Measurements from ENCODE around the gene OVAAL. TPM values are rescaled to one million over a fixed set of nuclear protein-coding genes. Genes with fewer than 3 reads are reported as not detected.

Gene OVAAL
- total and polyA plus RNA-seq, 9 of the 15 experiments (the other 6 are each of a cell fraction or from before 2014, with no cell fraction given) = 0.04 to 0.18 (median 0.08) TPM; not detected in 4

DNA sequence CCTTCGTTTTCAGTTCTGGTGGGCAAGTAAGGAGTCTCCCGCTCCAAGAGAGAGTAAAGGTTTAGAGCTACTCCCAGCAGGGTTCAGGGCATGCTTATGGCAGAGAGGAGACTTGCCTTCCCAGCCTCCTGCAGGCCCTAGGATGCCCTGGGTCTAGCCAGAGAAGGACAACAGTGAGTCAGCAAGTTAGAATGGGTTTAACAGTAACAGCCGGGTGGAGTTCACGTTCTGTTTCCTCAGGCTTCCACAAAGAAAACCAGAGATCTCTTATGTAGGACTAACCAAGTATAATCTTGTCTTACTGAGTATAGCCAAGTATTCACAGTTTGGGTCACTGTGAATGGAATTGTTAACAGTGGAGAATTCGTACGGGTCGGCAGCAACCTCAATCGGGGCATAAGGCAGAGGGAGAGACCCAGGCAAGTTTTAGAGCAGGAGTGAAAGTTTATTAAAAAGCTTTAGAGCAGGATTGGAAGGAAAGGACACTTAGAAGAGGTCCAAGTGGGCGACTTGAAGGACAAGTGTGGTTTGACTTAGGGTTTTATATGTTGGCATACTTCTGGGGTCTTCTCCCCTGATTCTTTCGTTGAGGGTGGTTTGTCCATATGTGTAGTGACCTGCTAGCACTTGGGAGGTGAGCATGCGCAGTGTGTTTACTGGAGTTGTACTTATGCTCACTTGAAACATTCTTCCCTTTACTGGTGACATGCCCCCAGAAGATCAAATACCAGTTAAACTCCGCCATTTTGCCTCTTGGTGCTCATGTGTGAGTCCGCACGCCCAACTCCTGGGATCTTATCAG, 4.5 kb downstream of the OVAAL start (continued):
- TF ChIP-seq PCBP2 (IDR thresholded peaks at IDR 0.05; ENCODE audit: low read depth, low read length, poor library complexity, severe bottlenecking) (no peak), HIVEP1 (CRISPR knock-in tag; IDR thresholded peaks at IDR 0.05) (0 out of 2 replicates have a peak, but pooled peaks have one; percentile 35), SAFB2 (IDR thresholded peaks at IDR 0.05; ENCODE audit: borderline replicate concordance, low read depth, low read length, severe bottlenecking) (no peak), NCOR1 (IDR thresholded peaks at IDR 0.05) (peak; percentile 54), MYNN (IDR thresholded peaks at IDR 0.05) (0 out of 2 replicates have a peak, but pooled peaks have one; percentile 46), MYNN (CRISPR knock-in tag; IDR thresholded peaks at IDR 0.05) (no peak), ZNF324 (CRISPR knock-in tag; IDR thresholded peaks at IDR 0.05) (peak; percentile 40; the same call in 1 of the 2 replicates), HNRNPLL (IDR thresholded peaks at IDR 0.05; ENCODE audit: low read depth, low read length, poor library complexity, severe bottlenecking) (no peak), ZNF407 (IDR thresholded peaks at IDR 0.05; ENCODE audit: low read depth) (peak; percentile 56; the same call in 1 of the 2 replicates), ARID1B (IDR thresholded peaks at IDR 0.05) (peak; percentile 69; the same call in 1 of the 2 replicates), PTBP1 (IDR thresholded peaks at IDR 0.05; ENCODE audit: low read depth, low read length) (no peak), DMBX1 (CRISPR knock-in tag; IDR thresholded peaks at IDR 0.05; ENCODE audit: borderline replicate concordance) (peak; percentile 67), ZNF589 (CRISPR knock-in tag; IDR thresholded peaks at IDR 0.05; ENCODE audit: low read depth) (peak; percentile 88), L3MBTL2 (IDR thresholded peaks at IDR 0.05) (peak; percentile 77), EP400 (IDR thresholded peaks at IDR 0.05) (peak; percentile 55; the same call in 1 of the 2 replicates)
- TF ChIP-seq, protein P1, sequence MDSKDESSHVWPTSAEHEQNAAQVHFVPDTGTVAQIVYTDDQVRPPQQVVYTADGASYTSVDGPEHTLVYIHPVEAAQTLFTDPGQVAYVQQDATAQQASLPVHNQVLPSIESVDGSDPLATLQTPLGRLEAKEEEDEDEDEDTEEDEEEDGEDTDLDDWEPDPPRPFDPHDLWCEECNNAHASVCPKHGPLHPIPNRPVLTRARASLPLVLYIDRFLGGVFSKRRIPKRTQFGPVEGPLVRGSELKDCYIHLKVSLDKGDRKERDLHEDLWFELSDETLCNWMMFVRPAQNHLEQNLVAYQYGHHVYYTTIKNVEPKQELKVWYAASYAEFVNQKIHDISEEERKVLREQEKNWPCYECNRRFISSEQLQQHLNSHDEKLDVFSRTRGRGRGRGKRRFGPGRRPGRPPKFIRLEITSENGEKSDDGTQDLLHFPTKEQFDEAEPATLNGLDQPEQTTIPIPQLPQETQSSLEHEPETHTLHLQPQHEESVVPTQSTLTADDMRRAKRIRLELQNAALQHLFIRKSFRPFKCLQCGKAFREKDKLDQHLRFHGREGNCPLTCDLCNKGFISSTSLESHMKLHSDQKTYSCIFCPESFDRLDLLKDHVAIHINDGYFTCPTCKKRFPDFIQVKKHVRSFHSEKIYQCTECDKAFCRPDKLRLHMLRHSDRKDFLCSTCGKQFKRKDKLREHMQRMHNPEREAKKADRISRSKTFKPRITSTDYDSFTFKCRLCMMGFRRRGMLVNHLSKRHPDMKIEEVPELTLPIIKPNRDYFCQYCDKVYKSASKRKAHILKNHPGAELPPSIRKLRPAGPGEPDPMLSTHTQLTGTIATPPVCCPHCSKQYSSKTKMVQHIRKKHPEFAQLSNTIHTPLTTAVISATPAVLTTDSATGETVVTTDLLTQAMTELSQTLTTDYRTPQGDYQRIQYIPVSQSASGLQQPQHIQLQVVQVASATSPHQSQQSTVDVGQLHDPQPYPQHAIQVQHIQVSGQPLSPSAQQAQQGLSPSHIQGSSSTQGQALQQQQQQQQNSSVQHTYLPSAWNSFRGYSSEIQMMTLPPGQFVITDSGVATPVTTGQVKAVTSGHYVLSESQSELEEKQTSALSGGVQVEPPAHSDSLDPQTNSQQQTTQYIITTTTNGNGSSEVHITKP (IDR thresholded peaks at IDR 0.05; ENCODE audit: partially characterized antibody) = peak; percentile 94
